Right lobe of liver (tissue), 4 donors: ENCODE measurements around the gene DUS4L.

Experiments
- CTCF ChIP-seq, 4 donors: fragments of 200-600 bp in 3 of 4; fragments of 450-650 bp in 1 of 4; IDR thresholded peaks; one replicate each; pipeline versions ENCODE4 v1.5.1 to v1.8.0; 2016 to 2022; ENCODE audit warnings: antibody characterized with exemption in 4 of 4, mild to moderate bottlenecking in 2 of 4
- POLR2A ChIP-seq: fragments of 450-650 bp; IDR thresholded peaks from one replicate; pipeline ENCODE4 v1.6.1; 2017; ENCODE audit warnings: antibody characterized with exemption, mild to moderate bottlenecking
- donor health status: DM: no; HTN: no; CAD: no.
- donor health status: DM: no; HTN: no; CAD: no.
- donor health status: DM: no; HTN: yes; CAD: no.

- no peak for TF ChIP-seq POLR2A
- TF ChIP-seq CTCF (IDR thresholded peaks at IDR 0.05) = no peak
These were observed 15.7 kb downstream of the DUS4L start for GRCh38 chr7:107579554-107579884.
